Mesenchymal stem cell (in vitro differentiated cells and primary cell): Measurements from ENCODE around the gene GANC.

Experiments used
- DNase-seq: peaks from one replicate; pipeline ENCODE4 v3.0.0-alpha.2; 2013
- H2AFZ ChIP-seq: one replicate; pipeline ENCODE4 v1.6.1; 2013; ENCODE audit warnings: low read depth, mild to moderate bottlenecking, control low read depth, inconsistent platforms, low read length, moderate library complexity
- H2AK5ac ChIP-seq: 2 replicates; pipeline ENCODE4 v1.6.1; 2013; ENCODE audit warnings: low read length, moderate library complexity, mild to moderate bottlenecking, inconsistent platforms; ENCODE audit not compliant: severe bottlenecking
- H2BK120ac ChIP-seq: one replicate; pipeline ENCODE4 v1.6.1; 2013; ENCODE audit warnings: low read depth, mild to moderate bottlenecking, inconsistent platforms, low read length, moderate library complexity
- H2BK12ac ChIP-seq, 2 experiments: one replicate each; pipeline ENCODE4 v1.6.1; 2013; ENCODE audit warnings: inconsistent platforms in 2 of 2, low read length in 2 of 2, mild to moderate bottlenecking in 2 of 2, moderate library complexity in 2 of 2, control low read depth in 1 of 2
- H2BK15ac ChIP-seq: one replicate; pipeline ENCODE4 v1.6.1; 2013; ENCODE audit warnings: mild to moderate bottlenecking, low read depth, inconsistent platforms; ENCODE audit not compliant: poor library complexity, severe bottlenecking
- H2BK5ac ChIP-seq: 2 replicates; pipeline ENCODE4 v1.6.1; 2013; ENCODE audit warnings: low read depth, mild to moderate bottlenecking, low read length, control low read depth, inconsistent platforms; ENCODE audit not compliant: poor library complexity, severe bottlenecking
- H3K14ac ChIP-seq, 2 experiments: one replicate each; pipeline ENCODE4 v1.6.1; 2013; ENCODE audit warnings: inconsistent platforms in 2 of 2, low read length in 2 of 2, control low read depth in 1 of 2, mild to moderate bottlenecking in 1 of 2, moderate library complexity in 1 of 2
- H3K18ac ChIP-seq, 2 experiments: one replicate each; pipeline ENCODE4 v1.6.1; 2013; ENCODE audit warnings: inconsistent platforms in 2 of 2, low read length in 2 of 2, control low read depth in 1 of 2, low read depth in 1 of 2, mild to moderate bottlenecking in 1 of 2
- H3K23ac ChIP-seq, 2 experiments: one replicate each; pipeline ENCODE4 v1.6.1; 2013; ENCODE audit warnings: inconsistent platforms in 2 of 2, low read length in 2 of 2, mild to moderate bottlenecking in 2 of 2, moderate library complexity in 2 of 2, control low read depth in 1 of 2
- H3K27ac ChIP-seq: 2 replicates; pipeline ENCODE4 v1.5.1; 2013; ENCODE audit warnings: mild to moderate bottlenecking, moderate library complexity, low read length, control low read depth, inconsistent platforms; ENCODE audit not compliant: poor library complexity, severe bottlenecking
- H3K27me3 ChIP-seq, 2 experiments: 2 replicates each; pipeline versions ENCODE4 v1.6.1 to v1.7.0; 2013; ENCODE audit warnings: low read length in 2 of 2, mild to moderate bottlenecking in 2 of 2, moderate library complexity in 2 of 2, control low read depth in 1 of 2, inconsistent platforms in 1 of 2; ENCODE audit not compliant: control insufficient read depth in 1 of 2, insufficient read depth in 1 of 2
- H3K36me3 ChIP-seq, 2 experiments: 2 replicates each; pipeline versions ENCODE4 v1.6.1 to v1.7.0; 2013; ENCODE audit warnings: low read length in 2 of 2, control low read depth in 1 of 2, inconsistent platforms in 1 of 2, low read depth in 1 of 2, mild to moderate bottlenecking in 1 of 2; ENCODE audit not compliant: insufficient read depth in 2 of 2, control insufficient read depth in 1 of 2
- H3K4ac ChIP-seq, 2 experiments: one replicate each; pipeline ENCODE4 v1.6.1; 2013; ENCODE audit warnings: inconsistent platforms in 2 of 2, low read length in 2 of 2, mild to moderate bottlenecking in 2 of 2, moderate library complexity in 2 of 2, control low read depth in 1 of 2, low read depth in 1 of 2
- H3K4me1 ChIP-seq: 2 replicates; pipeline ENCODE4 v1.6.1; 2013; ENCODE audit warnings: low read depth, low read length, control low read depth; ENCODE audit not compliant: control insufficient read depth, insufficient read depth
- H3K4me2 ChIP-seq: 2 replicates; pipeline ENCODE4 v1.6.1; 2013; ENCODE audit warnings: low read length, mild to moderate bottlenecking, inconsistent platforms; ENCODE audit not compliant: poor library complexity, severe bottlenecking
- H3K4me3 ChIP-seq, 2 experiments: 2 replicates each; pipeline versions ENCODE4 v1.5.1 to v1.7.0; 2013; ENCODE audit warnings: low read length in 2 of 2, mild to moderate bottlenecking in 2 of 2, control low read depth in 1 of 2, low read depth in 1 of 2; ENCODE audit not compliant: insufficient read depth in 1 of 2
- H3K79me1 ChIP-seq: replicated peaks from 2 replicates; pipeline ENCODE4 v1.6.1; 2013; ENCODE audit warnings: mild to moderate bottlenecking, control low read depth, low read length, inconsistent platforms; ENCODE audit not compliant: poor library complexity, severe bottlenecking
- H3K9ac ChIP-seq: 2 replicates; pipeline ENCODE4 v1.7.0; 2013; ENCODE audit warnings: mild to moderate bottlenecking, low read length, moderate library complexity
- H3K9me3 ChIP-seq: 2 replicates; pipeline ENCODE4 v1.7.0; 2013; ENCODE audit warnings: mild to moderate bottlenecking, low read length; ENCODE audit not compliant: control insufficient read depth
- H4K8ac ChIP-seq: one replicate; pipeline ENCODE4 v1.6.1; 2013; ENCODE audit warnings: inconsistent platforms, mild to moderate bottlenecking, low read length, moderate library complexity
- H4K91ac ChIP-seq: one replicate; pipeline ENCODE4 v1.6.1; 2013; ENCODE audit warnings: mild to moderate bottlenecking, low read length, inconsistent platforms
- WGBS: methylation state at CpG from one replicate; pipeline ENCODE4 v1.1.7; 2013; ENCODE audit warnings: mixed read lengths; 5-methylcytosine and 5-hydroxymethylcytosine counted together

GANC gene

DNA sequence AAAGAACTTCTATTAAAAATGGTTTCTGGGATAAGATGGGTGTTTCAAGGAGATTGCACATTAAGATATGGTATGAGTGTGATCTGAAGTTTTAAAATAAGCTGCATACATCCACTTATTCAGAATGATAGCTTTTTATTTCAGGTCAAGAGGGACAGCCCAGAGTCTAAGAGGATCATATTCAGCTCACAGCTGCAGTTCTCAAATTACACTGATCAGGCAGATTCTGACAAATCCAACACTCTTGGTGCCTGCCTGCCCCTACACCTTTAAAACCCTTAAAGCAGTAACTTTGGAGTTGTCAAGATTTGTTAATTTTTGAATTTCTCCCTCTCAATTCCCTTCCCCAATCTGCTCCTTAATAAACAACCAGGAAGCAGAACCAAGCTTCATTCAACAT lies 9.3 kb downstream of the GANC start:
- Histone ChIP-seq H2BK5ac (no peak overlapping the region), H3K4me1 (no peaks in the 10 kb centered on the region), H3K36me3 (peaks cover 0 to 75% of the 10 kb centered on the region in 2 experiments), H3K18ac (no peak overlapping the region), H4K8ac (no peak overlapping the region), H2BK15ac (no peak overlapping the region), H3K9ac (no peak overlapping the region), H3K27me3 (no peaks in the 10 kb centered on the region), H3K23ac (no peak overlapping the region), H3K4me2 (no peak overlapping the region), H4K91ac (no peak overlapping the region), H2BK120ac (no peak overlapping the region), H2AK5ac (no peak overlapping the region), H3K4ac (no peak overlapping the region), H3K9me3 (no peaks in the 10 kb centered on the region), H2AFZ (no peak overlapping the region), H2BK12ac (no peak overlapping the region), H3K14ac (no peak overlapping the region), H3K4me3 (no peak overlapping the region), H3K27ac (no peak overlapping the region), H3K79me1 (no peaks in the 10 kb centered on the region)
- no peak for DNase-seq

DNA sequence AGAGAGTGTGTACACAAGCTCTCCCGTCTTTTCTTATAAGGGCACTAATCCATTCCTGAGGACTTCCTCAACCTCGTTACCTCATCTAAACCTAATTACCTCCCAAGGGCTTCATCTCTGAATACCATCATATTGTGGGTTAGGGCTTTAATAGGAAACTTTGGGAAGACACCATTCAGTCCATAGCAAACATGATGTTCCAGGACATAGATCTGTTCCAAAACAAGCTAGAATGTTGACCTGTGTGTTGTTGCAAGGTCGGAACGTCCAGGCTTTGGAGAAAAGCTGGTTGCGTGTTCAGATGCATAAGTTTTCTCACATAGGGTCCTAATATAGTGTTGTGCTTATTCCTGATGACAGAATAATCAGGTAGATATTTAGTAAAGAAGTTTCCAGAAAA lies 9.9 kb downstream of the GANC start:
- Histone ChIP-seq H2BK5ac (no peak overlapping the region), H3K79me1 (no peaks in the 10 kb centered on the region), H2BK12ac (no peak overlapping the region), H2BK15ac (no peak overlapping the region), H3K9ac (no peak overlapping the region), H3K27ac (no peak overlapping the region), H3K4me2 (no peak overlapping the region), H2AFZ (no peak overlapping the region), H2AK5ac (no peak overlapping the region), H3K4me3 (no peak overlapping the region), H3K27me3 (no peaks in the 10 kb centered on the region), H3K18ac (no peak overlapping the region), H4K91ac (no peak overlapping the region), H3K14ac (no peak overlapping the region), H3K4me1 (no peaks in the 10 kb centered on the region), H3K23ac (no peak overlapping the region), H3K36me3 (peaks cover 0 to 79% of the 10 kb centered on the region in 2 experiments), H3K9me3 (no peaks in the 10 kb centered on the region), H4K8ac (no peak overlapping the region), H2BK120ac (peak overlapping the region; percentile 49), H3K4ac (no peak overlapping the region)
- WGBS = 64% methylated on average over 3 of the region's 5 CpGs
- no peak for DNase-seq

DNA sequence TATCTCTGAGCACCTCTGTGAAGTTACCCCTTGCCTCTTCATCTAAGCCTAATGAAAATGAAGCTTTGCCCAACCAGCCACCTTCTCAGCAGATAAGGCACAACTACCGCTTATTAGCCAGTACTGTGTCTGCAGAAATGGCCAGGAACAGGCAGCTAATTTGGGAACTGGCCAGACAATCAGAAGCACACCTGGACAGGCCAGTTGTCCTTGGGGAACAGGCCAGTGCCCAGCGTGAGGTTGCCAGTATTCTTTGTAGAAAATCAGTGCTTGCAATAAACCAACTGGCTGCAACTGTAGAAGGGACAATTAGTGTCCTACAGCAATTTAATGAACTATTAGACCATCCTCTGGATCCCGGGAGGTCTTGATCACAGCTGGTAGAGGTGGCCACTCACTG lies 10.7 kb downstream of the GANC start:
- Histone ChIP-seq H2BK120ac (no peak overlapping the region), H4K8ac (no peak overlapping the region), H2AK5ac (no peak overlapping the region), H4K91ac (no peak overlapping the region), H3K79me1 (no peaks in the 10 kb centered on the region), H3K14ac (no peak overlapping the region), H2AFZ (no peak overlapping the region), H3K4me3 (no peak overlapping the region), H3K18ac (no peak overlapping the region), H3K23ac (no peak overlapping the region), H3K4me1 (no peaks in the 10 kb centered on the region), H3K36me3 (peaks cover 0 to 79% of the 10 kb centered on the region in 2 experiments), H2BK5ac (no peak overlapping the region), H3K4me2 (no peak overlapping the region), H3K27me3 (no peaks in the 10 kb centered on the region), H3K27ac (no peak overlapping the region), H2BK15ac (no peak overlapping the region), H3K9ac (no peak overlapping the region), H3K4ac (no peak overlapping the region), H3K9me3 (no peaks in the 10 kb centered on the region), H2BK12ac (no peak overlapping the region)
- 91% methylated on average over 3 of the region's 3 CpGs for WGBS
- no peak for DNase-seq

DNA sequence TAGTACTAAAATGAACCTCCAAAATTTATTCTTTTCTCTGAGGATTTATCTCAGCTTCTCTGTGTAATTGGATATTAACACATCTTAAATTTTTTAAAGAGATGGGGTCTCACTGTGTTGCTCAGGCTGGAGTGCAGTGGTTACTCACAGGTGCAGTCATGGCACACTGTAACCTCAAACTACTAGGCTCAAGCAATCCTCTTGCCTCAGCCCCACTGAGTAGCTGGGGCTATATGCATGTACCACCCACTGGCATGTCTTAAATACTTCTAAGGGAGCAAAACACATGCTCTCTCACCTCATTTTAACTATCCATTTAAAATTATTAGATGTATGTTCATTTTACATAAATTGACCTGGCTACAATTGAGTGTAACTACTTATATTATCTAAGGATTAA lies 11.6 kb downstream of the GANC start:
- DNase-seq = no peak
- Histone ChIP-seq H3K18ac (no peak overlapping the region), H3K14ac (no peak overlapping the region), H3K4me3 (no peak overlapping the region), H3K23ac (no peak overlapping the region), H4K8ac (no peak overlapping the region), H2BK120ac (no peak overlapping the region), H3K27ac (no peak overlapping the region), H3K27me3 (no peaks in the 10 kb centered on the region), H3K4me1 (no peaks in the 10 kb centered on the region), H3K4me2 (no peak overlapping the region), H2BK12ac (no peak overlapping the region), H2AFZ (no peak overlapping the region), H3K9ac (no peak overlapping the region), H4K91ac (no peak overlapping the region), H2BK5ac (no peak overlapping the region), H3K79me1 (no peaks in the 10 kb centered on the region), H3K36me3 (peaks cover 0 to 79% of the 10 kb centered on the region in 2 experiments), H2BK15ac (no peak overlapping the region), H3K9me3 (no peaks in the 10 kb centered on the region), H2AK5ac (no peak overlapping the region), H3K4ac (no peak overlapping the region)
